GM12873 (cell line): ENCODE data around the gene AMH.

Experiments used
- CTCF ChIP-seq: IDR thresholded peaks from 2 replicates; pipeline ENCODE4 v1.5.1; 2012; ENCODE audit warnings: low read depth, mild to moderate bottlenecking, moderate library complexity, low read length, control low read depth; ENCODE audit not compliant: insufficient read depth; ENCODE audit errors: missing control alignments

The AMH gene

GRCh38 chr19:2271234-2272103 lies 22.3 kb downstream of the AMH start:
- TF ChIP-seq CTCF: no peak

GRCh38 chr19:2273356-2274184 lies 24.4 kb downstream of the AMH start:
- TF ChIP-seq CTCF: peak; percentile 86

- no peak for TF ChIP-seq CTCF
Measured at GRCh38 chr19:2274185-2274711, 25.1 kb downstream of the AMH start.

- TF ChIP-seq CTCF: peak; percentile 69
Measured at GRCh38 chr19:2274931-2275535, 25.9 kb downstream of the AMH start.

- no peak for TF ChIP-seq CTCF
Measured at GRCh38 chr19:2275588-2276428, 26.7 kb downstream of the AMH start.

GRCh38 chr19:2276429-2276986 lies 27.4 kb downstream of the AMH start:
- no peak for TF ChIP-seq CTCF
